GM12874 (cell line): ENCODE data around the gene CHPT1.

ENCODE experiments used
- TF ChIP-seq, protein P1 (sequence below): IDR thresholded peaks from 2 replicates; pipeline ENCODE4 v1.5.1; 2011; ENCODE audit warnings: low read depth, mild to moderate bottlenecking, control low read depth, low read length, moderate library complexity; ENCODE audit not compliant: insufficient read depth

CHPT1 gene

DNA sequence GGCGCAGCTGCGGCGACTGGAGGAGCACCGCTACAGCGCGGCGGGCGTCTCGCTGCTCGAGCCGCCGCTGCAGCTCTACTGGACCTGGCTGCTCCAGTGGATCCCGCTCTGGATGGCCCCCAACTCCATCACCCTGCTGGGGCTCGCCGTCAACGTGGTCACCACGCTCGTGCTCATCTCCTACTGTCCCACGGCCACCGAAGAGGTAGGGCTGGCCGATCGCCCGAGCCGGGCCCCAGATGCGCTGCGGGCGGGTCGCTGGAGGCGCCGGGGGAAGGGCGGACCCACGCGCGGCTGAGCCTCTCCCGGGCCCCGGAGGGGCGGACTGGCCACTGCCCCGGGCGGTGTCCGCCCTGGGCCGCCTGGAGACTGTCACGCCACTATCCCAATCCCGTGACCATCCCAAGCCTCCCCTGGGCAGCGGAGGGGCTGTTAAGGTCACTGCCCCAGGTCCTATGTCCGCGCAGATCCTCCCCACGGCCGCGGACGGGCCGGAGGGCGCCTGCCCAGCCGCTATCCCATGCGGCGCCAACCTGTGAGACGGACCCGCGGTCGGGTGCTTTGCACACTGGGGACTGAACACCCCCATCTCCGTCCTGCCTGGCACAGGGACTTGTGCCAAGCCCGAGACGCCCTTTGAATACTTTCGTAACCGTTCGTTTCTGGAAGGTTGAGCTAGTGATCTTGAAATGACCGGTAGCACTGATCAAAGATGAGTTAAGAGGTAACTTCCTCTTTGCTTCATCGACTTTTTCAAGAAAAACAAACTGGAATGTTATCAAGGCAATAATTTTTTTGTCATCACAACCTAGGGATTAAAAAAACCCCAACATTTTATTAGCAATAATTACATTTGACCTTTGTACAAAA, 725 bp downstream of the CHPT1 start:
- TF ChIP-seq, protein P1, sequence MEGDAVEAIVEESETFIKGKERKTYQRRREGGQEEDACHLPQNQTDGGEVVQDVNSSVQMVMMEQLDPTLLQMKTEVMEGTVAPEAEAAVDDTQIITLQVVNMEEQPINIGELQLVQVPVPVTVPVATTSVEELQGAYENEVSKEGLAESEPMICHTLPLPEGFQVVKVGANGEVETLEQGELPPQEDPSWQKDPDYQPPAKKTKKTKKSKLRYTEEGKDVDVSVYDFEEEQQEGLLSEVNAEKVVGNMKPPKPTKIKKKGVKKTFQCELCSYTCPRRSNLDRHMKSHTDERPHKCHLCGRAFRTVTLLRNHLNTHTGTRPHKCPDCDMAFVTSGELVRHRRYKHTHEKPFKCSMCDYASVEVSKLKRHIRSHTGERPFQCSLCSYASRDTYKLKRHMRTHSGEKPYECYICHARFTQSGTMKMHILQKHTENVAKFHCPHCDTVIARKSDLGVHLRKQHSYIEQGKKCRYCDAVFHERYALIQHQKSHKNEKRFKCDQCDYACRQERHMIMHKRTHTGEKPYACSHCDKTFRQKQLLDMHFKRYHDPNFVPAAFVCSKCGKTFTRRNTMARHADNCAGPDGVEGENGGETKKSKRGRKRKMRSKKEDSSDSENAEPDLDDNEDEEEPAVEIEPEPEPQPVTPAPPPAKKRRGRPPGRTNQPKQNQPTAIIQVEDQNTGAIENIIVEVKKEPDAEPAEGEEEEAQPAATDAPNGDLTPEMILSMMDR, result no peak

DNA sequence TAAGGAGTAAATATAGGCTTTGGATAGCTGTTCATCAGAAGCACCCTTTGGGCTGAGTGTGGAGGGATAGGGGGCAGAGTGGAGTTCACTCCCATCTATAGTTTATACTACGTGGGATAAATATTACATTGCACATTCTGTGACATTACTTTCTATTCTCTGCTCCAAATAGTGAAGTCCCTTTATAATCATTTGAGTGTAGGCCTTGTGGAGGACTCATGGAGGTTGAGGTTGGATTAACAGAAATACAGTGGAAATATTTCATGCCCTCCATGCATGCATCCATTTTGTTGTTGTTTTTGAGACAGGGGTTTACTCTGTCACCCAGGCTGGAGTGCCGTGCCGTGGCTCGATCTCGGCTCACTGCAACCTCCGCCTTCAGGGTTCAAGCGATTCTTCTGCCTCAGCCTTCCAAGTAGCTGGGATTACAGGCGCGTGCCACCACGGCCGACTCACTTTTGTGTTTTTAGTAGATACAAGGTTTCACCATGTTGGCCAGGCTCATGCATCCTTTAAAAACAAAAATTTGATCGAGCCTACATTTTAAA, 1.4 kb downstream of the CHPT1 start:
- TF ChIP-seq, protein P1, result no peak

DNA sequence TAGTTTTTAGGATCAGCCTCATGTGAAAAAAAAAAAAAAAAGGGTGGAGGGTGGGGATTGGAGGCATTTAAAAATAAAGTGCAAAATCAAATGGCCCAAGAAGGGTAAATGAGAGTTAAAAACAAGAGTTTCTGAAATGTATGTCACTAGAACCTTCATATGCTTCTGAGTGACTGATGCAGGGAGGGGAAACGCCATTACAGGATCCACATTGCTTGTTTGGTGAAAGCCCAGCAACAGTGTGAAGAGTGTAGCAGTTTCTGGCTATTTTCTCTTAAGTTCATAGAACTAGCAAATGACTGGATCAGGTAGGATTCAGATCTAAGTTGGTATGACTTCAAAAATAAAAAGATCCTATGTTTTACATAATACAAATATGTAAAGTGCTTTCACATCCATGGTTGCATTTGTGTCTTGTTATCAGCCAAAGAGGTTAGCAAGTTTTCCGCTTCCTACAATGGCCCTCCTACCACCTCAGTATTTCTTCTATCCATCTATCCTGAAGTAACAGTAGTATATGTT, 2.9 kb downstream of the CHPT1 start:
- TF ChIP-seq, protein P1, result no peak

DNA sequence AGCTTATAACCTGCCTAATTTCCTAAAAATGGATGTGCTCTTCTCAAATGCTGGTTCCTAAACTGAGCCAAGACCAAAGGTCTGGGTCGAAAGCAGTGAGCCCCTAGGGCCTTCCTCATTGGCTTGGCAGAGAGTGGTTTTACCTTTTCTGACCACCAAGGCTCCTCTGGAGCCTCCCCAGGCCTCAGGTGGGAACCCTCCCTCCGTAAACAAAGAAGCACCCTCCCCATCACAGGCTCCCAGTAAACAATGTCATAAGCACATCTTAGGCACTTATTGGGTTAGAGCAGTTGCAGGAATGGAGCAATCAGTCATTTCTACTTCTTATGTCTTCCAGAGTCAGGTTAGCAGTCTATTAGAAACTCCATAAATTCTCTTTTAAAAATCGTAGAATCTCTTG, 6.0 kb downstream of the CHPT1 start:
- TF ChIP-seq, protein P1, result no peak

DNA sequence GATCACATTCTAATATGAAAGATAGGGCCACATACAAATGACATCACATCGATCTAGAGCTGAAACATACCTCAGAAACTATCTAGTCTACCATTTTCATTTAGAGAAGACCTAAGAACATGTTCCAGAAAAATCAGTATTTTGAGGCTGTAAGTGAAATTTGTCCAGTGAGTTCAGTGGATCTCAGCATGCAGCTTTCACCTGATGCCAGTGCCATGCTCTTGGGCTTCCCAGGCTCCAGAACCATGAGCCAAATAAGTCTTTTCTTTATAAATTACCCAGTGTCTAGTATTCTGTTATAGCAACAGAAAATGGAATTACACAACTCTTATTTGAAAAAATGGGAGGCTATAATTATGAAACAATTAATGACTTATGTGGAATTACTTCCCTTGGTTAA, 9.0 kb downstream of the CHPT1 start:
- TF ChIP-seq, protein P1, result no peak

DNA sequence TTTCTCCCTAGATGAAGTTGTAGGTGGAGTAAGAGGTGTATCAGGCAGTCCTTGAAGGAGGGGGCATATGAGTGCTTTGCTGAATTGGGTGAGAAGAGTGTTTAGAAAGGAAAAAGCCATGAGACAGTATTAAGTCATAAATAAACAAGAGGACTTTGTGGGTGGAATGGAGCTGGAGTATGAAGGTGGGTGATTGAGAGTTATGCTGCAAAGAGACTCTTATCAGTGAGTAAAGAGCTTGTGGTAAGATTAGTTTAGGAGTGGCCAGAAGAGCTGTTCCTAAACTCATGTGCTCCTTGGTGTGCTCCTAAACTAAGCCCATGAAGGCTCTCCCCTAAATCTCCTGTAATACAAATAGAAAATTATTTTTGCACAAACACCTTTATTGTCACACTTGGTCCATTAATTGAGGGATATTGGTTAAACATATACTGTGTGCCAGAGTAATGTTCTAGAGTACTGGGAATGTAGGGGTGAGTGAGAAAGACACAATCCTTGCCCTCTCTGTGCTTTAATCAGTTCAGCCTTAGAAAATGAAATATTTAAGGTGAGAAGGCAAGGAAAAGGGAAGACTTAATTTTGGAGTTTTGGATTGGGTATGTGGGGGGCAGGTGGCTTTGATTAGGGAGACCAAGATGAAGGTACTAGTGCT, 9.8 kb downstream of the CHPT1 start:
- TF ChIP-seq, protein P1, result no peak

DNA sequence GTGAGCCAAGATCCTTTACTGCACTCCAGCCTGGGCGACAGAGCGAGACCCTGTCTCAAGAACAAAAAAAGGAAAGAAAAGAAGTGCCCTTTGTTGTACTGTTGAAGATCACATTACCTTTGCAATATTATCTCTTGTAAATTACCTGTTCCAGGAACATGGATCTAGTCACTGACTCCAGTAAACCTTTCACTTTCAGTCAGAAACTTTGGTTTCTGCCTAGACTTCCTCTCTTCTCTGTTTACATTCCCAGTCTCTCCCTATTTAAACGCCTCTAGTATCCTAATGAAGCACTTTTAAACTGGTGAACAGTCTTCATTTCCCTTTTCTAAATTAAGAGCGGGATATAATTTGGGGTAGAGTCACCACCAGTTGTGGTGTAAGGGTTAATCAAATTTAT, 12.8 kb downstream of the CHPT1 start:
- TF ChIP-seq, protein P1, result no peak
